Peyer's patch (tissue), 4 donors: ENCODE results near the gene CYSRT1.

ENCODE experiments used
- CTCF ChIP-seq, 6 experiments: fragments of 450-650 bp in 4 of 6; fragments of 200-600 bp in 2 of 6; sonication (generic) in 1 of 6; IDR thresholded peaks; one replicate each; pipeline ENCODE4 v1.5.1; 2017 to 2019; ENCODE audit warnings: antibody characterized with exemption in 6 of 6, mild to moderate bottlenecking in 3 of 6, moderate library complexity in 1 of 6
- POLR2A ChIP-seq, 2 donors: fragments of 450-650 bp; IDR thresholded peaks; one replicate each; pipeline ENCODE4 v1.5.1; 2017; ENCODE audit warnings: antibody characterized with exemption in 2 of 2, mild to moderate bottlenecking in 2 of 2, moderate library complexity in 2 of 2

- TF ChIP-seq POLR2A (IDR thresholded peaks at IDR 0.05) (no peak), CTCF (IDR thresholded peaks at IDR 0.05) (no peak)
Measured at GRCh38 chr9:137227853-137228505, 3.0 kb downstream of the CYSRT1 start.
